Peyer's patch (tissue), 4 donors: ENCODE results near the gene FBXW2. TPM values are rescaled to one million over a fixed set of nuclear protein-coding genes. Genes with fewer than 3 reads are reported as not detected.

Source experiments
- DNase-seq, 3 donors: peaks; one replicate each; pipeline ENCODE4 v3.0.0-alpha.2; 2017 to 2019
- H3K27ac ChIP-seq, 4 donors: fragments of 200-600 bp; sonication (generic); one replicate each; pipeline ENCODE4 v1.5.1; 2016 to 2019
- H3K27me3 ChIP-seq, 2 donors: fragments of 200-600 bp; sonication (generic); one replicate each; pipeline ENCODE4 v1.5.1; 2019
- H3K36me3 ChIP-seq, 3 donors: fragments of 200-600 bp; sonication (generic); one replicate each; pipeline ENCODE4 v1.5.1; 2016 to 2019
- H3K4me1 ChIP-seq, 4 donors: fragments of 200-600 bp; sonication (generic); one replicate each; pipeline ENCODE4 v1.5.1; 2016 to 2019
- H3K4me3 ChIP-seq, 4 donors: fragments of 200-600 bp; sonication (generic); 1 replicate in 3 of 4; 2 replicates in 1 of 4; pipeline ENCODE4 v1.5.1; 2016 to 2019; ENCODE audit warnings: mild to moderate bottlenecking in 1 of 4
- H3K9me3 ChIP-seq, 4 donors: fragments of 200-600 bp; sonication (generic); one replicate each; pipeline ENCODE4 v1.5.1; 2016 to 2019; ENCODE audit warnings: mild to moderate bottlenecking in 1 of 4
- CTCF ChIP-seq, 6 experiments: fragments of 450-650 bp in 4 of 6; fragments of 200-600 bp in 2 of 6; sonication (generic) in 1 of 6; IDR thresholded peaks; one replicate each; pipeline ENCODE4 v1.5.1; 2017 to 2019; ENCODE audit warnings: antibody characterized with exemption in 6 of 6, mild to moderate bottlenecking in 3 of 6, moderate library complexity in 1 of 6
- POLR2A ChIP-seq, 2 donors: fragments of 450-650 bp; IDR thresholded peaks; one replicate each; pipeline ENCODE4 v1.5.1; 2017; ENCODE audit warnings: antibody characterized with exemption in 2 of 2, mild to moderate bottlenecking in 2 of 2, moderate library complexity in 2 of 2
- total RNA-seq, 4 donors: library from RNA; depleted of rRNA; stranded (reverse); fragments of >200 nt; gene quantifications; one replicate each; pipeline ENCODE4 v1.1.0, GENCODE V29; 2016

Gene FBXW2
- total RNA-seq, 4 donors from 2014 or later = 70.5 to 93.3 (median 82.8) TPM

- Histone ChIP-seq H3K4me1 (no peaks in the 10 kb centered on the region), H3K9me3 (no peaks in the 10 kb centered on the region), H3K36me3 (no peaks in the 10 kb centered on the region), H3K27ac (no peak overlapping the region), H3K27me3 (no peaks in the 10 kb centered on the region), H3K4me3 (no peak overlapping the region)
- DNase-seq = no peak
- no peak for TF ChIP-seq CTCF (IDR thresholded peaks at IDR 0.05)
- TF ChIP-seq POLR2A (IDR thresholded peaks at IDR 0.05) = no peak
Measured at GRCh38 chr9:120741701-120742100, 51.5 kb downstream of the FBXW2 start.

- no peaks in the 10 kb centered on the region for H3K27me3 ChIP-seq
- no peaks in the 10 kb centered on the region for H3K4me1 ChIP-seq
- no peaks in the 10 kb centered on the region for H3K36me3 ChIP-seq
- H3K4me3 ChIP-seq = no peak overlapping the region
- no peaks in the 10 kb centered on the region for H3K9me3 ChIP-seq
- DNase-seq = no peak
- TF ChIP-seq CTCF (IDR thresholded peaks at IDR 0.05) (no peak), POLR2A (IDR thresholded peaks at IDR 0.05) (no peak)
- H3K27ac ChIP-seq = no peak overlapping the region
Measured at GRCh38 chr9:120741191-120741590, 52.0 kb downstream of the FBXW2 start.

- Histone ChIP-seq H3K36me3 (no peaks in the 10 kb centered on the region), H3K27ac (no peak overlapping the region), H3K4me3 (no peak overlapping the region), H3K27me3 (no peaks in the 10 kb centered on the region), H3K9me3 (no peaks in the 10 kb centered on the region), H3K4me1 (peaks cover 0 to under 1% (median 0%) of the 10 kb centered on the region in 4 donors)
- no peak for DNase-seq
- TF ChIP-seq CTCF (IDR thresholded peaks at IDR 0.05) (no peak), POLR2A (IDR thresholded peaks at IDR 0.05) (no peak)
Measured at GRCh38 chr9:120740132-120740531, 53.1 kb downstream of the FBXW2 start.

GRCh38 chr9:120737416-120738165 is 55.6 kb downstream of the FBXW2 start:
- Histone ChIP-seq H3K27me3 (no peaks in the 10 kb centered on the region), H3K36me3 (no peaks in the 10 kb centered on the region), H3K4me1 (peaks cover 0 to 4% (median 0%) of the 10 kb centered on the region in 4 donors), H3K27ac (no peak overlapping the region), H3K9me3 (no peaks in the 10 kb centered on the region), H3K4me3 (no peak overlapping the region)
- DNase-seq = no peak
- TF ChIP-seq CTCF (IDR thresholded peaks at IDR 0.05) (no peak), POLR2A (IDR thresholded peaks at IDR 0.05) (no peak)

- Histone ChIP-seq H3K36me3 (no peaks in the 10 kb centered on the region), H3K4me1 (peaks cover 0 to 4% (median 0%) of the 10 kb centered on the region in 4 donors), H3K9me3 (no peaks in the 10 kb centered on the region), H3K27ac (no peak overlapping the region), H3K27me3 (no peaks in the 10 kb centered on the region), H3K4me3 (no peak overlapping the region)
- DNase-seq = no peak
- TF ChIP-seq CTCF (IDR thresholded peaks at IDR 0.05) (no peak), POLR2A (IDR thresholded peaks at IDR 0.05) (no peak)
Measured at GRCh38 chr9:120736881-120737280, 56.3 kb downstream of the FBXW2 start.
